Caki2 (cell line): Measurements from ENCODE around the gene DENND1A. TPM values are rescaled to one million over a fixed set of nuclear protein-coding genes. Genes with fewer than 3 reads are reported as not detected.
A peak's percentile ranks its signal among the peaks of the same experiment; 100 is the strongest.

Experiments used
- DNase-seq: peaks from one replicate; pipeline ENCODE4 v3.0.0-alpha.2; 2015; ENCODE audit warnings: low read depth
- in situ Hi-C: cut with HindIII; loops from 2 replicates; pipeline ENCODE4 v1.10.0; 2016; ENCODE audit warnings: low sequenced_read_pairs, low pct_unique_long_range_greater_than_20kb, mixed read lengths
- total RNA-seq: library from RNA; depleted of rRNA; stranded (reverse); fragments of >200 nt; shearing (Covaris generic); gene quantifications from 2 replicates; pipeline ENCODE4 v1.2.3, GENCODE V29; 2014; ENCODE audit warnings: low replicate concordance

DENND1A gene
- total RNA-seq, 1 experiment from 2014 or later = 14.0 TPM

- in situ Hi-C loops = no loop called here
- no peak for DNase-seq
These were observed 547.0 kb downstream of the DENND1A start for GRCh38 chr9:123382653-123383511.

- in situ Hi-C loops = no loop called here
- no peak for DNase-seq
These were observed 548.8 kb downstream of the DENND1A start for GRCh38 chr9:123380852-123381705.

GRCh38 chr9:123378956-123379660, 550.8 kb downstream of the DENND1A start:
- in situ Hi-C loops = no loop called here
- no peak for DNase-seq

GRCh38 chr9:123378025-123378424, 551.9 kb downstream of the DENND1A start:
- in situ Hi-C loops = no loop called here
- DNase-seq = peak; percentile 20

GRCh38 chr9:123377211-123377971, 552.5 kb downstream of the DENND1A start:
- no peak for DNase-seq
- in situ Hi-C loops = no loop called here

- DNase-seq = no peak
- in situ Hi-C loops = no loop called here
These were observed 553.5 kb downstream of the DENND1A start for GRCh38 chr9:123376218-123377071.

- in situ Hi-C loops = no loop called here
- no peak for DNase-seq
These were observed 554.3 kb downstream of the DENND1A start for GRCh38 chr9:123375469-123376132.

GRCh38 chr9:123373946-123374345, 556.0 kb downstream of the DENND1A start:
- in situ Hi-C loops = no loop called here
- DNase-seq = no peak

- in situ Hi-C loops = no loop called here
These were observed 556.4 kb downstream of the DENND1A start for GRCh38 chr9:123373447-123373923.

GRCh38 chr9:123372766-123373446, 557.0 kb downstream of the DENND1A start:
- no peak for DNase-seq
- in situ Hi-C loops = no loop called here

More at GRCh38 chr9:123373447-123373923, 556.4 kb downstream of the DENND1A start:
- no peak for DNase-seq

GRCh38 chr9:123371805-123372590, 557.9 kb downstream of the DENND1A start:
- in situ Hi-C loops = no loop called here
- no peak for DNase-seq

GRCh38 chr9:123371228-123371584, 558.7 kb downstream of the DENND1A start:
- DNase-seq = no peak
- in situ Hi-C loops = no loop called here

GRCh38 chr9:123370526-123371227, 559.2 kb downstream of the DENND1A start:
- DNase-seq = no peak
- in situ Hi-C loops = no loop called here

GRCh38 chr9:123370108-123370507, 559.8 kb downstream of the DENND1A start:
- in situ Hi-C loops = no loop called here
- no peak for DNase-seq

- no peak for DNase-seq
- in situ Hi-C loops = no loop called here
These were observed 560.6 kb downstream of the DENND1A start for GRCh38 chr9:123369296-123369695.
